Bronchial epithelial cell (primary cell): ENCODE results near the gene KRT38. TPM values are rescaled to one million over a fixed set of nuclear protein-coding genes. Genes with fewer than 3 reads are reported as not detected.

Source experiments
- DNase-seq: peaks from one replicate; pipeline ENCODE4 v3.0.0-alpha.2; 2010; ENCODE audit warnings: low read depth
- FAIRE-seq: peaks from 2 replicates; lab custom pipeline; 2011; peaks lifted over from hg19 to GRCh38; lab: Jason Lieb, UNC
- H3K27me3 ChIP-seq: 2 replicates; pipeline ENCODE4 v1.5.1; 2011; ENCODE audit warnings: low read length; ENCODE audit not compliant: control insufficient read depth, insufficient read depth
- H3K36me3 ChIP-seq: 2 replicates; pipeline ENCODE4 v1.5.1; 2011; ENCODE audit warnings: low read length; ENCODE audit not compliant: control insufficient read depth, insufficient read depth
- H3K4me3 ChIP-seq: 2 replicates; pipeline ENCODE4 v1.5.1; 2011; ENCODE audit warnings: mild to moderate bottlenecking, low read depth, low read length, control low read depth
- total RNA-seq: library from RNA; depleted of rRNA; stranded (reverse); fragments of >200 nt; gene quantifications from 2 replicates; pipeline ENCODE4 v1.2.1, GENCODE V29; 2014
- TF ChIP-seq, protein P1 (sequence below): IDR thresholded peaks from 2 replicates; pipeline ENCODE4 v1.5.1; 2011; ENCODE audit warnings: mild to moderate bottlenecking, moderate library complexity, low read length, control low read depth, inconsistent platforms; ENCODE audit not compliant: insufficient read depth, severe bottlenecking

Gene KRT38
- total RNA-seq, 1 donor from 2014 or later, result not detected

DNA sequence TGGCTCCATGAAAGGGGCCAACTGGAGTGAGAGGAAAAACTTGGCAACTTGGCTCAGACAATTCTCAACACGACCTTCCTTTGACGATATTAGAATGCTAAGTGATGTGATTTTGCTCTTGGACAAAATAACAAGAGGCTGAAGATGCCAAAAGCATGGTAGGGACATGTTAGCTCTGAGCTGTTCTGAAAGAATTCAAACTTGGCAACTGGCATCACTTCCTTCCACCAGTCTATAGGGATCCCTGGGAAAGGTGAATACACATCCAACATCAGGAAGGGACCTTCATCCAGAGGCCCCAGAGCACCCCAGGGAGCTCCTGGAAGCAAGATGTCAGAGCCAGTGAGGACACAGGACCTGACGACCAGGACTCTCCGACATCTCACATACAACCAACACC lies 20.6 kb downstream of the KRT38 start:
- Histone ChIP-seq H3K36me3 (no peaks in the 10 kb centered on the region), H3K27me3 (no peaks in the 10 kb centered on the region), H3K4me3 (no peak overlapping the region)
- FAIRE-seq, result peak; percentile 32
- TF ChIP-seq, protein P1, sequence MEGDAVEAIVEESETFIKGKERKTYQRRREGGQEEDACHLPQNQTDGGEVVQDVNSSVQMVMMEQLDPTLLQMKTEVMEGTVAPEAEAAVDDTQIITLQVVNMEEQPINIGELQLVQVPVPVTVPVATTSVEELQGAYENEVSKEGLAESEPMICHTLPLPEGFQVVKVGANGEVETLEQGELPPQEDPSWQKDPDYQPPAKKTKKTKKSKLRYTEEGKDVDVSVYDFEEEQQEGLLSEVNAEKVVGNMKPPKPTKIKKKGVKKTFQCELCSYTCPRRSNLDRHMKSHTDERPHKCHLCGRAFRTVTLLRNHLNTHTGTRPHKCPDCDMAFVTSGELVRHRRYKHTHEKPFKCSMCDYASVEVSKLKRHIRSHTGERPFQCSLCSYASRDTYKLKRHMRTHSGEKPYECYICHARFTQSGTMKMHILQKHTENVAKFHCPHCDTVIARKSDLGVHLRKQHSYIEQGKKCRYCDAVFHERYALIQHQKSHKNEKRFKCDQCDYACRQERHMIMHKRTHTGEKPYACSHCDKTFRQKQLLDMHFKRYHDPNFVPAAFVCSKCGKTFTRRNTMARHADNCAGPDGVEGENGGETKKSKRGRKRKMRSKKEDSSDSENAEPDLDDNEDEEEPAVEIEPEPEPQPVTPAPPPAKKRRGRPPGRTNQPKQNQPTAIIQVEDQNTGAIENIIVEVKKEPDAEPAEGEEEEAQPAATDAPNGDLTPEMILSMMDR, result no peak
- DNase-seq, result peak; percentile 92

DNA sequence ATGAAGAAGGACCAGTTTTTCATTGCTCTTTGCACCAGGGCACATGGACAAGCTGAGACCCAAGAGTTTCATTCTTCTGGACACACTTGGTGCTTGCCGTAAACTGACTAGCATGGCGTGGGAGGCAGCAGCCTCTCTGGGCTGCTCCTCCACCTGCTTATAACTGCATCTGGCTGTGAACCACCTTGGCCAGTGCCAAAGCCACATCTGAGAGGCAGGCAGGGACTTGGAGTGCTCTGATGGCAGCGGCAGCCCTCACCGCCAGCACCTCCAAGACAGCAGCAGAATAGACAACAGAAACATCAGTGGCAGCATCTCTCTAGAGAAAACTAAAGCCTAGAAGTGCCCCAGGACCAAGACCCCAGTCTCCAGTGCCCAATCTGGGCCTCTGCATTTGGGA lies 21.1 kb downstream of the KRT38 start:
- no peak overlapping the region for H3K4me3 ChIP-seq
- DNase-seq (peak; percentile 46), FAIRE-seq (no peak)
- no peaks in the 10 kb centered on the region for H3K27me3 ChIP-seq
- no peaks in the 10 kb centered on the region for H3K36me3 ChIP-seq
- TF ChIP-seq, protein P1, result no peak

DNA sequence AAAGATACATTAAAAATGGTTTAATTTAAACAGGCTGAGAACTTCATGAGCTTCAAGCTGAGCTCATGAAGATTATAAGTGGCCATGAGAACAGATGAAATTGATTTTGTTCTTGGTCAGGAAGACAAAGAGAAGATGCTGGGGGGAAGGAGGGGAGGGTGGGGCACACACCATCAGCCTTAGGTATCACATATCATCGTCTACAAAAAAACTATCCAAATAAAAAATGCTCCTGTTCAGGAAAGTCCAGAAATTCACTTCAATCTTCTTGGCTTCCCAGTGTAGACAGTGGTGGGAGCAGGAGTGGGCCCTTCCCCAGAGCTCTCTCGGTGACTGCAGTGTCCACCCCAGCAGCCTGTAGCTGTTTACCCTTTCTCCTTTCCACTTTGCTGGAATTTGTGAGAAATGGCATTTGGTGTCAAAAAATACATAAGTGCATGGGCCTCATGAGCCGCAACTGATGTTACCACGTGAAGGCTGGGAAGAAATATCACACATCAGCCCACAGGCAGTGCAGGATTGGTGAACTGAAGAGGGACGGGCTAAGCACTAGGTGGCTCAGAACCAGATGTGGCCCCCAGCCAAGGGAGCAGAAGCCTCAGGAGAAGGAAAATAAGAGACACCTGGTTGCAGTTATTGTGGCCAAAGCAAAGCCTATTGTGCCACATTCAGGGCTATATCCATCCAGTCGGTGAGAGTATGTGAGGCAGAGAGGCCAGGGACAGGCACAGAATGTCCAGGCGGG lies 22.5 kb downstream of the KRT38 start:
- Histone ChIP-seq H3K36me3 (no peaks in the 10 kb centered on the region), H3K4me3 (no peak overlapping the region), H3K27me3 (no peaks in the 10 kb centered on the region)
- DNase-seq, result no peak
- TF ChIP-seq, protein P1, result no peak
- FAIRE-seq, result peak; percentile 66

DNA sequence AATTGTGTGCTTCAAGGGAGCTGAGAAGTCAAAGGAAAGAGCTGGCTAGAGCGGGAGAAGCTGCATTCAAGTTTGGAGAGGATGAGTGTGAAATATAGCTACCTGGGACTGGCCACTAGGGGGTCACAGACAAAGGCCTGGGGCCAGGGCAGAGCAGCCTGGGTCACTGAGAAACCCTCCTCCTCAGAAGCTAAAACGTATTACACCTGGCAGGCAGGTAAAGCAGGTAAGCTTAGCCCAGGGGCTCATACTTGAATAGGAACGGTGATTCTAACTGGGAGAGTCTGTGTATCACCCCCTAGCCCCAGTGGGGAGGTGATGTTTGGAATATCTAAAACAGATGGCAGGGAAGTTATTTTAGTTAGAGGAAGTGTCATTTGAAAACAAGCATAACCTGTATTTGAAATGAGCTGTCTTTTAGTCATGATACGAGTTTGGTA lies 23.2 kb downstream of the KRT38 start:
- TF ChIP-seq, protein P1, result peak; percentile 74
- Histone ChIP-seq H3K27me3 (no peaks in the 10 kb centered on the region), H3K4me3 (no peak overlapping the region), H3K36me3 (no peaks in the 10 kb centered on the region)
- no peak for FAIRE-seq
- peak; percentile 91 for DNase-seq

DNA sequence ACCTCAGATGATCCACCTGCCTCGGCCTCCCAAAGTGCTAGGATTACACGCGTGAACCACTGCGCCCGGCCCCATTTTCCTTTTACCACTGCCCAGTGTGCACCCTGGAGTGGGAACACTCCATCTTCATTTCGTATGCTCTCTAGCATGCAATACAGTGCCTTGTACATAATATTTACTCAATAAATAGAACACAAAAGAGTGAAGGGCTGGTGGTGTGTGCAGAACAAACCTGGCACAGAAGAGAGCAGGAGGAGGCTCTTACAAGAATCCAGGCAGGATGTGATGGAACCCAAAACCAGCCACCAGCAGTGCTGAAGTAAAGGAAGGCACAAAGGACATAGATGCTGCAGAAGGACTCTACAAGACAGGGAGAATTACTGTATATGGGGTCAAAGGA lies 23.7 kb downstream of the KRT38 start:
- no peak for FAIRE-seq
- no peaks in the 10 kb centered on the region for H3K36me3 ChIP-seq

More for the DNA sequence above, 23.7 kb downstream of the KRT38 start:
- no peaks in the 10 kb centered on the region for H3K27me3 ChIP-seq
- TF ChIP-seq, protein P1, result no peak
- DNase-seq, result no peak
- H3K4me3 ChIP-seq, result no peak overlapping the region
